H54 (cell line): ENCODE measurements around the gene PRAC2.
A peak's percentile ranks its signal among the peaks of the same experiment; 100 is the strongest.

ENCODE experiments used
- DNase-seq: peaks from one replicate; pipeline ENCODE4 v3.0.0; 2011; ENCODE audit warnings: low spot score, mixed read lengths; ENCODE audit not compliant: insufficient read length
- FAIRE-seq: peaks from 3 replicates; lab custom pipeline; 2011; peaks lifted over from hg19 to GRCh38; lab: Jason Lieb, UNC
- POLR2A ChIP-seq: IDR thresholded peaks from 2 replicates; pipeline ENCODE4 v1.6.1; 2011; ENCODE audit warnings: low read depth, mild to moderate bottlenecking, low read length

Gene PRAC2

DNA sequence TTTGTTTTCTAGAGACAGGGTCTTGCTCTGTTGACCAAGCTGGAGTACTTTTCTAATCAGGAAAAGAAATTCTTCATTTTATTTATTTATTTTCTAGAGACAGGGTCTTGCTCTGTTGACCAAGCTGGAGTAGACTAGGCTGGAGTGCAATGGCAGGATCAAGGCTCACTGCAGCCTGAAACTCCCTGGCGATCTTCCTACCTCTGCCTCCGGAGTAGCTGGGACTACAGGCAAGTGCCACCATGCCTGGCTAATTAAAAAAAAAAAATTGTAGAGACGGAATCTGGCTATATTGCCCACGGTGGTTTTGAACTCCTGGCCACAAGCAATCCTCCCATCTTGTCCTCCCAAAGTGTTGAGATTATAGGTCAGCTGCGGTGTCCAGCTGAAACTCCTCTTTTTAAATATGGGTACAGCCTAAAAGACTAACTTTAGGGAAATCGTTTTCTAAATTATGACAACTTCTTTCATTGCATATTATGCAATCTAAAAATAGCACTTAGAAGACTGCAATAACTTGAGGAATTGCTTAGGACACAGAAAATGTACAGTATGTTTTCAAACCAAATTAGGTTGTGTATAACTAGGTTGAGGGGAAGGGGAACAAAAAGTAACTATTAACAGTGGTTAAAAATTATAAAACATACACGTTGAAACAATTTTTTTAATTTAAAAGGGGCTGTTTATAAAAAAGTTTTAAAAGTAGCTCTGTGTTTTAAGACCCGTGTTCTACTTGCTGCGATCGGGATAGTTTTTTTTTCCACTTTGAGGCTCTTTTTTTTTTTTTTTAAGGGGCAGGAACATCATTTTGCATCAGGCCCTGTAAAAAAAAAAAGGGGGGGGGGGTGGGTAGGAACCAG is 5.4 kb upstream of the PRAC2 start:
- no peak for DNase-seq
- no peak for FAIRE-seq
- no peak for TF ChIP-seq POLR2A

DNA sequence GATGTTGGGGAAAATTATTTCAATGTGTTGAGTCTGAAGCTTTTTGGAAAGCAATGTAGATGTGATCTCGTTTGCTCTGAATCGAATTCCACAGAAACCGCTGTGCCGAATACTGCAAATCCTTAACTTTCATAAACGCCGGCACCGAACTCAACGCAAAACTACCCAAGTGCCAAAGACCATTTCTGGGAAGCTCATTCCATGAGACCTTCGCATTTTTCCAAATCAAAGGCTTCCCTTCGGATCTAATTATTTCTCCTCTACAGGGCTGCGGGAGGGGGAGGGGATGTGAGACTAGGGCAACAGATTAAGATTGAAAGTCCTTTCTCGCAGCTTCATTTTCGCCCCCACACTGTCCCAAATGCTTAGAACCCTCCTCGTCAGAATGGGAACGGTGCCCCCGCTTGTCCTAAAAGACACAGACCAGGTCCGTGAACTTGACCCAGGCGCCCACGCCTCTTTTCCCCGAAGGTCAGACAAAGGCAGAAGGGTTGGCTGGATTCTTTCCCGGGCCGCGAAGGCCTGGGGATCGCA is 4.7 kb upstream of the PRAC2 start:
- no peak for TF ChIP-seq POLR2A
- FAIRE-seq (no peak), DNase-seq (no peak)

DNA sequence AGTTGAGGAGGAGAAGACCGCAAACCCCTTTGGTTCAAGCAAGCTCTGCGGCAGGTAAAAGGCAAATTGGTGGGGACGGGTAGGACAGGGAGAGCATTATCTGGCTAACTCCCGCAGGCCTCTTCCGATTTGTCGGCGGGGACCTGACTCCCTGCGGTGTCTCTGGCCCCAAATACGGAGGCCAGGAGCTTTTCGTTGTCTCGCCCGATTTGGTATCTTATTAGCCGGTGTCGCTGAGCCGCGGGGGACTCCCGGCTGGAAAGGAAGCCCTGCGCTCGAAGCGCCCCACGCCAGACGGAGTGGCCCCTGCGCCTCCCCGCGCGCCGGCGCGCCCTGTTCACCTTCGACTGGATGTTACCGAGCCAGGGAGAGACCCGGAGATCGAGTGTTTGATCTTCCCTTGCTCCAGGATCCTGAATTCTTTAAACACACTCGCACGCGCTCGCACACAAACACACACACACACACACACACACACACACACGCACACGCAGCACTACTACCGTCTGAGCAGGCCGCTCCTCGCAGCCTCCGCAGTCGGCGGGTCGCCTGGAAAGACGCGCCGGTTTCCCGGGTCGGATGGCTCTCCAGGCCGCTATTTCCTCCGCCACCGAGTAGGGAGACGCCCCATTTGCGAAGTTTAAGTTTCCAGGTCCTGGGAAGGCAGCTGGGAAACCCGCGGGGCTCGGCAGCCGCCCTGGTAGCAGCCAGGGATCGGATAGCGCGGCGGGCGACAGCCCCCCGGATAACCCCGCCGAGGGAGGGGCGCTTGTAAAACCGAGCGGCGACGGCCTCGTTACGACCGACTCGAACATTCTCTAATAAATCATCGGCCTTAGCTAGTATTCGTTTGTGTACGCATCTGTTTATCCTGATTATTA is 4.0 kb upstream of the PRAC2 start:
- no peak for DNase-seq
- FAIRE-seq = no peak
- TF ChIP-seq POLR2A = no peak

DNA sequence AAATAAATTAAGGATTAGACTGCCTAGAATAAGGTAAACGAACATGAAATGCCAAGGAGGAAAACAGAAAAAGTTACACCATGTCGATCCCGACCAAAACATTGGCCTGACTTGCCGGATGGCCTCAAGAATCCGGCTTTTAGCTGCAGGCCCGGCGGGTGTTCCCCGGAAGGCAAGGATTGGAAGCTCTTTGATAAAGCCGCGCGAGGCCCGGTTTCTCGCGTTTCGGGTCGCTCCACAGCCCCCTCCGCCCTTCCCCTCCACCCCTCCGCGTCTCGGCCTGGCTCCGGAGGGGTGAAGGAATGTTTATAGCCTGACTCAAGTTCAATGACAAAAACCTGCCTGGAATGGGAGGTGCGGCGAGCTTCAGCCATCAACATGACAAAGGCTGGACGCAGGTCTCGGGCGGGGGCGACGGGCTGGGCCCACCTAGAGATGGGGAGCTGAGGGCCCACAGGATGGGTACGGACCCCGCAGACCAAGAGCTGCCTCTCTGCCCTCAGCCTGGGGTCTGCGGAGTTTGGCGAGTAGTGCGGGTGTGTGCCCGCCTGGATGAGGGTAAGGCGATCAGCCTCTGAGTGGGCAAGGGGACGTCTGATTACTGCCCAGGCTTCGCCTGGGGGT is 3.2 kb upstream of the PRAC2 start:
- no peak for TF ChIP-seq POLR2A
- no peak for FAIRE-seq
- no peak for DNase-seq

DNA sequence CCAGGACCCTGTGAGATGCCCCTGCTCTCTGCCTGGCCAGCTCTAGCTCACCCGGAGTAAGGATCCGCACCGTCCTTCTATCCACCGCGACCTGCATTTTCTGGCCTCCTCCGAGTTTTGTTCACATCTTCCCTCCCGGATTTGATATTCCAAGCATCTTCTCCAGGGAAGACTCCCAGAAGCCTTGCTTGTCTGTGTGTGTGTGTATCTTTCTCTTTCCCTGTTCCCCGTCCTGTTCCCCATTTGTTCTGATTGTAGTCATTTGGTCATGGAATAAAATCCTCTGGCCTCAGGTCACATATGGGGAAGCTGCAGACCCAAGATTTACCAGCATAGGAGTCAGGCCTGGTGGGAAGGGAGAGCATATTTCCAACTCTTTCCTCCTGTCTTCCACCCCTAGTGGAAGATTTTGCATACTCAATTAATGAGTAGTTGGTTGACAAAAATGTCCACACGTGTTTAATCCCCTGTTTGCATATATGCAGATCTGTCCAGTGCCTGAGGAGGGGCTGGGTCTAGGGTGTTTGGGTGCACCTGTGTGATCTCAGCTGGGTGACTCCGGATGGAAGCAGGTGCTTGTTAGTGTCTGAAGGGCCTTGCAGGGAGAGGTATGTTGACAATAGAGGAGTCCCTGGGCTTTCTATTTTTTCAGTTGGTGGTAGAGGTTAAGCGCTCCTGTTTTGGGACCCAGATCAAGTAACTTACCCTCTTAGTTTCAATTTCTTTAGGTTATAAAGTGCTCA is 2.5 kb upstream of the PRAC2 start:
- DNase-seq (no peak), FAIRE-seq (no peak)
- TF ChIP-seq POLR2A = no peak

DNA sequence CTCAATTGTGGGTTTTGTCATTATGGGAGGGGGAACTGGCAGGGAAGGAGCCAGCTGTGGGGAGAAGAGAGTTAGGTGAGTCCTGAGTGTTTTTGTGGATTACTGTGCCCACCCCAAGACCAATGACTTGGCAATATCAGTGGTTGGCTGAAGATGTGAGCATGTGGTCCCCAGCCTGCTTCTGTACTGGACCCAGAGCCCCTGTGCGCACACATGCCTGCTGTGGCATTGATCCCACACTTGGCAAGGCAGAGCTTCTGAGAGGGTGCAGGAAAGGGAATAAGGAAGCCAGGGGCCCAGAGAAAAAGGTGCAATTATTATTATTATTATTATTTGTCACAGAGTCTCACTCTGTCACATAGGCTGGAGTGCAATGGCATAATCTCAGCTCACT is 2.0 kb upstream of the PRAC2 start:
- FAIRE-seq (no peak), DNase-seq (no peak)
- TF ChIP-seq POLR2A = no peak

DNA sequence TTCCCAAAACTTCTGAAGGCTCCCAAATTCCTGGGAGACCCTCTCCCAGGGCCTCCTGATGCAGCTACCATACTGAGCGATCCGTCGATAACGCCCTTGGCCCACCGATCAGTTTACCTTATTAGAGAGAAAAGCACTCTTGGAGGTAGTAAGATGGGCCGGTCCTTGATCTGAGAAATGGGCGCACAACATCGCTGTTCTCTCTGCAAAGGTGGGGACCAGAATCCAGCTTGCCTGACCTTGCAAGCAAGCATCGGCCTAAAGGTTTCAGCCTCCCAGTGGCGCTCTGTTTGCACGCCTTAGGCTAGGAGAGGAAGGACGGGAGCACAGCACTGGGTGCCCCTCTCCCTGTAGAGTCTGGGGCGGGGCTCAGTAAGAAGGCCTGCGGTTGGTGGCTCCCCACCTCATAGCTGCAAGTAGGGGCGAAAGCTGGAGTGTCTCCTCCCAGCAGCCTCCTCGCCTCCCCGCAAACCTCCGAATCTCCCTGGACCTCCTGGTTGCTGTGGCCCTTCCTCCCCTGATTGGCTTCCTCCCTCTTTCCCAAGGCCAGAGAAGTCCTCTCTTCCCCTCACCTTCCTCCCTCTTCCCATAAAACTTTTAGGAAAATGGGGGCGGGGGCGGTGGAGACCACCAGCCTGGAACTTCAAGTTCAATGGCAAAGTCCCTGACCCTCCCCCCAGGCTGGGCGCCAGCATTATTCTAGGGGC is 631 bp upstream of the PRAC2 start, which contains the start of gene PRAC1:
TSS of gene PRAC1 (minus strand) at position 318 of the 707 bp plus-strand sequence. CDS start at position 192, 126 bp downstream.
- DNase-seq = no peak
- TF ChIP-seq POLR2A = no peak

DNA sequence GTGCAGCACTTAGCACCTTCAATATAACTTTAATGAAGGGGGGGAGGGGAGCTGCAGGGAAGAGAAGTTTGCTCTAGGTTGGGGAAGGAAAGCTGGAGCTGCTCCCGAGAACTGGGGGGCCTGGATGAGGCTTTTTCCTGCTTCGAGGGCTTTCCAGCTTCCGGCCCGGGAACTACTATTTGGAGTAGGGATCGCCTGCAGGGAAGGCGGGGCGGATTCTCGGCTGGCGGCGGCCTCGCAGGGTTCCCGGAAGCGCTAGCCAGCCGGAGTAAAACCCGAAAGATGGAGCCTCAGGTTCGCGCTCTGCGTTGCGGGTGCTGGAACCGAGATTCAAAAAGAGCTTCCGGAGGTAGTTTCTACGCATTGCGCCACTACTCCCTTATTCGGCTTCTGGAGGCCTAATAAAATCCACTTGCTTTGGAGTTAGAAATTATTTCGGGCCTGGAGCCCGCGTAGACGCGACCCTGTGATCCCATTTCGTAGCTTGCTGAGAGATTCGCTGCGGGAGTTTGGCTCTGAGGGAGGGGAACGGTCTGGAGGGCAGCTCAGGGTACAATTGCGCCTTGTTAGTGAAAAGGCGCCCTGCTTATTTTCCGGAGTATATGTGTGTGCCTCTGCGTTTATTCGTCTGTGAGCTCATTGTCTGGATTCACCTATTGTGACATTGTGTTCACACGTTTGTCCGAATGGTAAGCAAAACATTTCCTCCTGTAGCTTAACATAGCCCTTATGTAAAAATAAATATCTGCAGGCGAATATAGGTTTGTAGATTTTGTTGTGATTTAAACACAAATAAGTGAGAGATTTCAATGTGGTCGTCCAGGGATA is 652 bp downstream of the PRAC2 start:
- FAIRE-seq = no peak
- no peak for DNase-seq
- TF ChIP-seq POLR2A = no peak

More for the DNA sequence above, 631 bp upstream of the PRAC2 start, which contains the start of gene PRAC1:
- FAIRE-seq = no peak

DNA sequence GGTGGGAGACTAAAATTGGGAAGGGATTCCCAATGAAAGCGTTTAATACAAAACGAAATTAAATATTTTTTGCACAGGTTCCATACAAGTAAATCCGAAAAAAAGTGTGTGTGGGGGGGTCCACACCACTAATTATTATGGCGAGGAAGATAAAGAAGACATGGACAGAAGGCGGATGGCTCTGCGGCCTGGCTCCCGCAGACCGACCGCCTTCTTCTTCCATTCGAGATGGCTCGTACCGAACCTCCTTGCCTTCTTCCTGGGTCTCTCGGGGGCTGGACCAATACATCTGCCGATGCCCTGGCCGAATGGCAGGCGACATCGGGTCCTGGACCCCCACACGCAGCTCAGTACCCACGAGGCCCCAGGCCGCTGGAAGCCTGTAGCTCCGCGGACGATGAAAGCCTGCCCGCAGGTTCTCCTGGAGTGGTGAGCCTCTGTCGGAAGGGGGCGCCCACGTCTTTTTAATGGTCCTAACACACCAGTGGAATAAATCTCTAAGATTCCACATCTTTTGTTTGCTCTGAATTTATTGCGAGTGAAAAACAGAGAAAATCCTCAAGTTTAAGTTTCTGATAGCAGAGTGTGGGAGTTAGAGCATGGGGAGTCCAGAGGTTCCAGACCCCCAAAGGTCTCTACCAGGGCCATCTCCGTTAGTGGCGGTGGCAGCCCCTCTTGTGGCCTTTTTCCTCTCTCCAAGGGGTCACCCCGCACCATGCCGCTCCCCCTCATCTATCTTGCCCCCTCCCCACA is 1.4 kb downstream of the PRAC2 start:
- FAIRE-seq = peak; percentile 76
- peak; percentile 73 for DNase-seq
- no peak for TF ChIP-seq POLR2A

DNA sequence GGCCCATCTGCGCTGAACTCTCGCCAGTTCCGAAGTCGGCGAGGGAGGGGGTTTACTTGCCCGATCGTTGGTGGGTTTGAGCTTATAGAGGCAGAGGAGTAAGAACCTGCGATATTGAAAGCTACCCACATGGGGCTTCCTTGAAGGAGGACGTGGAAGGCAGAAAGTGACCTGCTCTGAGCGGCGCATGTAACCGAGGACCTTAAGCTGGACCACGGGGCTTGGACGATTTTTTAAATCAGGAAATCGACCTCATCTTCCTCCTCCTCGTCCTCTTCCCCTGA is 2.0 kb downstream of the PRAC2 start:
- no peak for TF ChIP-seq POLR2A
- no peak for DNase-seq
- no peak for FAIRE-seq
